ENCODE measurements around the gene KANSL1. TPM values are rescaled to one million over a fixed set of nuclear protein-coding genes. Genes with fewer than 3 reads are reported as not detected.
A peak's percentile ranks its signal among the peaks of the same experiment; 100 is the strongest.

KANSL1 gene
- total RNA-seq, 1 experiment from 2014 or later: 47.6 TPM

GRCh38 chr17:46047398-46047797 lies 145.8 kb downstream of the KANSL1 start:
- Histone ChIP-seq H3K4me3 (ENCODE audit: low read length) (no peak overlapping the region), H3K36me3 (ENCODE audit: low read depth, low read length) (peaks cover 53% of the 10 kb centered on the region), H2AFZ (ENCODE audit: low read length) (no peak overlapping the region), H3K9ac (ENCODE audit: low read length) (no peak overlapping the region), H3K27me3 (ENCODE audit: low read length) (no peaks in the 10 kb centered on the region), H3K27ac (ENCODE audit: low read length) (no peak overlapping the region), H3K9me2 (replicated peaks; ENCODE audit: low read length) (no peaks in the 10 kb centered on the region), H3K9me3 (ENCODE audit: low read length) (no peaks in the 10 kb centered on the region), H3K4me1 (ENCODE audit: insufficient read depth, low read length) (peaks cover 11% of the 10 kb centered on the region; the same call in 1 of the 2 replicates), H3F3A (ENCODE audit: low read length, unreplicated experiment) (peaks cover 3% of the 10 kb centered on the region), H4K20me1 (ENCODE audit: low read length) (0 out of 2 replicates have a peak, but pooled peaks cover 5% of the 10 kb centered on the region), H3K79me2 (ENCODE audit: low read length) (no peaks in the 10 kb centered on the region), H3K4me2 (ENCODE audit: low read length) (no peak overlapping the region)
- no TSS peak for BruUV-seq (replicated peaks)
- ATAC-seq (no peak), DNase-seq (no peak)
- ChIA-PET CTCF (interaction anchor here (2.0 kb wide), 1 partner anchor 146 kb away, joined by 7 read pairs; the partner anchor contains the start of gene KANSL1), POLR2A (ENCODE audit: unreplicated experiment) (no interaction called here)
- TF ChIP-seq EZH2phosphoT487 (IDR thresholded peaks at IDR 0.05; ENCODE audit: borderline replicate concordance, low read length): no peak
- no peak for TF ChIP-seq EZH2 (IDR thresholded peaks at IDR 0.05; ENCODE audit: low read length, unreplicated experiment)
- TF ChIP-seq, protein P1, sequence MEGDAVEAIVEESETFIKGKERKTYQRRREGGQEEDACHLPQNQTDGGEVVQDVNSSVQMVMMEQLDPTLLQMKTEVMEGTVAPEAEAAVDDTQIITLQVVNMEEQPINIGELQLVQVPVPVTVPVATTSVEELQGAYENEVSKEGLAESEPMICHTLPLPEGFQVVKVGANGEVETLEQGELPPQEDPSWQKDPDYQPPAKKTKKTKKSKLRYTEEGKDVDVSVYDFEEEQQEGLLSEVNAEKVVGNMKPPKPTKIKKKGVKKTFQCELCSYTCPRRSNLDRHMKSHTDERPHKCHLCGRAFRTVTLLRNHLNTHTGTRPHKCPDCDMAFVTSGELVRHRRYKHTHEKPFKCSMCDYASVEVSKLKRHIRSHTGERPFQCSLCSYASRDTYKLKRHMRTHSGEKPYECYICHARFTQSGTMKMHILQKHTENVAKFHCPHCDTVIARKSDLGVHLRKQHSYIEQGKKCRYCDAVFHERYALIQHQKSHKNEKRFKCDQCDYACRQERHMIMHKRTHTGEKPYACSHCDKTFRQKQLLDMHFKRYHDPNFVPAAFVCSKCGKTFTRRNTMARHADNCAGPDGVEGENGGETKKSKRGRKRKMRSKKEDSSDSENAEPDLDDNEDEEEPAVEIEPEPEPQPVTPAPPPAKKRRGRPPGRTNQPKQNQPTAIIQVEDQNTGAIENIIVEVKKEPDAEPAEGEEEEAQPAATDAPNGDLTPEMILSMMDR (conservative IDR thresholded peaks at IDR 0.05; ENCODE audit: low read depth, low read length): no peak
- intact Hi-C loops (cut with micrococcal nuclease): loop anchor here (5.0 to 10.0 kb wide), 2 partner anchors 55 to 107 kb away; no protein-coding TSS in a partner anchor

GRCh38 chr17:46046957-46047356 lies 146.3 kb downstream of the KANSL1 start:
- BruUV-seq (replicated peaks): no TSS peak
- ChIA-PET POLR2A (ENCODE audit: unreplicated experiment) (no interaction called here), CTCF (interaction anchor here (2.0 kb wide), 1 partner anchor 146 kb away, joined by 7 read pairs; the partner anchor contains the start of gene KANSL1)
- Histone ChIP-seq H3K4me3 (ENCODE audit: low read length) (no peak overlapping the region), H3K9me3 (ENCODE audit: low read length) (no peaks in the 10 kb centered on the region), H3K79me2 (ENCODE audit: low read length) (no peaks in the 10 kb centered on the region), H3K4me1 (ENCODE audit: insufficient read depth, low read length) (peaks cover 11% of the 10 kb centered on the region; the same call in 1 of the 2 replicates), H3K36me3 (ENCODE audit: low read depth, low read length) (peaks cover 57% of the 10 kb centered on the region), H2AFZ (ENCODE audit: low read length) (no peak overlapping the region), H3F3A (ENCODE audit: low read length, unreplicated experiment) (peaks cover 3% of the 10 kb centered on the region), H3K9me2 (replicated peaks; ENCODE audit: low read length) (no peaks in the 10 kb centered on the region), H3K27me3 (ENCODE audit: low read length) (no peaks in the 10 kb centered on the region), H3K9ac (ENCODE audit: low read length) (no peak overlapping the region), H3K4me2 (ENCODE audit: low read length) (no peak overlapping the region), H3K27ac (ENCODE audit: low read length) (no peak overlapping the region), H4K20me1 (ENCODE audit: low read length) (0 out of 2 replicates have a peak, but pooled peaks cover 5% of the 10 kb centered on the region)
- intact Hi-C loops (cut with micrococcal nuclease): loop anchor here (5.0 to 10.0 kb wide), 2 partner anchors 55 to 108 kb away; no protein-coding TSS in a partner anchor
- ATAC-seq (no peak), DNase-seq (no peak)
- TF ChIP-seq, protein P1 (conservative IDR thresholded peaks at IDR 0.05; ENCODE audit: low read depth, low read length): no peak
- TF ChIP-seq EZH2phosphoT487 (IDR thresholded peaks at IDR 0.05; ENCODE audit: borderline replicate concordance, low read length) (no peak), EZH2 (IDR thresholded peaks at IDR 0.05; ENCODE audit: low read length, unreplicated experiment) (no peak)

GRCh38 chr17:46045639-46046038 lies 147.6 kb downstream of the KANSL1 start:
- ATAC-seq (peak; percentile 90), DNase-seq (peak; percentile 51)
- POLR2A ChIA-PET (ENCODE audit: unreplicated experiment): no interaction called here
- Histone ChIP-seq H3K9me3 (ENCODE audit: low read length) (no peaks in the 10 kb centered on the region), H3K4me2 (ENCODE audit: low read length) (no peak overlapping the region), H3K36me3 (ENCODE audit: low read depth, low read length) (peaks cover 60% of the 10 kb centered on the region), H3K9ac (ENCODE audit: low read length) (no peak overlapping the region), H2AFZ (ENCODE audit: low read length) (no peak overlapping the region), H3K79me2 (ENCODE audit: low read length) (no peaks in the 10 kb centered on the region), H3K27ac (ENCODE audit: low read length) (0 out of 2 replicates have a peak overlapping the region, but pooled peaks have one; percentile 5), H3K27me3 (ENCODE audit: low read length) (no peaks in the 10 kb centered on the region), H4K20me1 (ENCODE audit: low read length) (0 out of 2 replicates have a peak, but pooled peaks cover 5% of the 10 kb centered on the region), H3K4me3 (ENCODE audit: low read length) (no peak overlapping the region), H3F3A (ENCODE audit: low read length, unreplicated experiment) (peaks cover 3% of the 10 kb centered on the region), H3K4me1 (ENCODE audit: insufficient read depth, low read length) (peaks cover 11% of the 10 kb centered on the region; the same call in 1 of the 2 replicates), H3K9me2 (replicated peaks; ENCODE audit: low read length) (no peaks in the 10 kb centered on the region)
- CTCF ChIA-PET: interaction anchor here (0.7 to 2.3 kb wide), 3 partner anchors 11 to 167 kb away, joined by 4 to 28 read pairs (median 13); partner anchors contain the start of gene KANSL1
- BruUV-seq (replicated peaks): no TSS peak
- intact Hi-C loops (cut with micrococcal nuclease): loop anchor here (5.0 to 10.0 kb wide), 2 partner anchors 57 to 109 kb away; no protein-coding TSS in a partner anchor
- TF ChIP-seq, protein P1 (conservative IDR thresholded peaks at IDR 0.05; ENCODE audit: low read depth, low read length): no peak
- TF ChIP-seq EZH2phosphoT487 (IDR thresholded peaks at IDR 0.05; ENCODE audit: borderline replicate concordance, low read length) (no peak), EZH2 (IDR thresholded peaks at IDR 0.05; ENCODE audit: low read length, unreplicated experiment) (no peak)

All from PC-3 (cell line).